ENCODE results near the gene IDUA.

The IDUA gene

DNA sequence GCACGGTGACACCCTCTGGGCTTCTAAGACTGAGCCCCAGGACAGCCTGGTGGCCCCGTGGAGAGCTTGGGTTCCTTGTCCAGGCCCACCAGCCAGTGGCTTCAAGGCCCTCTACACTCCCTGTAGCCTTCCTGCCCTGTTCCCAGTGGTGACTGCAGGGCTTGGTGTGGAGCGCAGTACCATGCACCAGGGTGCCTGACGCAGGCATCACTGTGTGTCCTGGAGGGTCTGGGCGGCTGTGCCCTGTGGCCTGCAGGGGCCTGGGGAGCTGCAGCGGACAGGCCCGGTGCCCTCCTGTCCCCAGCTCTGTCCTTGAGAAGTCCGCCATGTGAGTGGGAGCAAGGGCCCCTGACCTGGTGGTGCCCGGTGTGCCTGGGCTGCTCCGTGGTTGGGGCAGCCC is 28.9 kb downstream of the IDUA start:
- no peak for DNase-seq (ENCODE audit: low spot score)

DNA sequence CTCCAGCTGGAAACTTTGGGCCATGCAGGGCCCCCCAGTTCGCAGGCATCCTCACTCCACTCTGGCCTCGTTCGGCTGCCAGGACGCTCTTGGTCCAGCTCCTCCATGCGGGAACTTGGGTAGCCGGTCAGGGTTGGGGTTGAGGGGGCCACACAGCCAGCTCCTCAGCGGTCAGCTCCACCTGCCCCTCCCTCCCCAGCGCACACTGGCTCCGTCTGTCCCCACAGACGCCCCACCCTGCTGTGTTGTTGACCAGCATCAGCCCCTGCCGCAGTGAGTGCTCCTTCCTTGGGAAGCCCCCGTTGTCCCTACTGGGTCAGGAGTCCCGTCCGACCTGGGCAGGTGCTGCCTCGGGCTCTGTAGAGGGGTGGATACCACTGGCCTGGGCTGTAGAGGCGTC is 30.4 kb downstream of the IDUA start:
- no peak for DNase-seq (ENCODE audit: low spot score)

DNA sequence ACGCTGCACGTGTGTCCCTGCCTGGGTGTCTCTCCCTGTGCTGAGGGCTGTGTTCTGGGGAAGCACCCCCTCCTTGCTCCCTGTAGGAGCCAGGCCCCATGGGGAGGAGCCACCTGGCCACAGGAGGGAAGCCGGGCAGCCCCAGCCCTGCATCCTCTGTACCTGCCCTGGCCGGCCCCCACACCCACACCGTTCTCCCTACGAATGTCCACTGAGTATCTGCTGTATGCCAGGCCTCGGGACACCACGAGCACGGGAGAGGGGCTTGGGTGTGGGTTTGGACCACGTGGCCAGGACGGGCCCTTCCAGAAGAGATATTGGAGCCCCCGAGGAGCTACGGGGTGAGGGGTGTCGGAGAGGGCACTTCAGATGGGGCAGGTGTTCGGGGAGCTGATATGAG is 30.9 kb downstream of the IDUA start:
- no peak for DNase-seq (ENCODE audit: low spot score)

DNA sequence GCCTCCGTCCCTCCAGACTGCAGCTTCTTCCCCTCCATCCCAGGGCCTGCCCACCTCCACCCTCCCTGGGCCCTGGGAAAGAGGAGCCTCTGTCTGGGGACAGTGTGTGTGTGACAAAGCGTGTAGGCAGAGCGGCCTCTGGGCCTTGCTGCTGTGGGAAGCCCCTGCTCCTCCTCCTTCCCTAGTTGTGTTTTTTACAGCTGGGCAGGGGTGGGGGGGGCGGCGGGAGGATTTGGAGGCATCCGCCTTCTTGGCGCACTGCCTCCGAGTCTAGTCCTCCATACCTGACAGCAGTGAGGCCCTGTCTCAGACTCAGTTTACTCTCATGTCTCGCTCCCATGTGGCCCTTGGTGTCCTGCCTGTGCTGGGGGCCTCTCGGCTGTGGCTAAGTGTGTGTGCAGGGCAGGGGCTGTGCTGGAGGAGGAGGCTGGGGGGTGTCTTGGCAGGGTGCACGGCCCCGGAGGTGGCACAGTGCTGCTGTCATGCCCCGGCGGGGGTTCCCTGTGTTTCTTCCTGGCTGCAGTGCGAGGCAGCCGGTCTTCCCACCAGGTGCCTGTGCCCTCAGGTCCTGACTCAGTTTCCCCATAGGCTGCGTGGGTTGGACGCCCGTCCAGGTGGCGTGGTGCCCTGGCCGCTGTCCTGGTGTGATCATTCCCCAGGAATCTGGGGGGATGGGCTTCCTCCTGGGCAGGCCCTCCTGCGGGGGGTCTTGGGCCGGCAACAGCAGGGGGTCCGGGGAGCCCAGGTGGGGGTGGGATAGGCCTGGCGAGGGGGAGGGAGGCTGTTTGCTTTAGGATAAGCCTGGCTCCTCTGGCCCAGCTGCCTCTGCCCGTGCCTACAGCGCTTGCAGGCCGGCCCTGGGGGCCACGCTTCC is 31.5 kb downstream of the IDUA start:
- no peak for DNase-seq (ENCODE audit: low spot score)

DNA sequence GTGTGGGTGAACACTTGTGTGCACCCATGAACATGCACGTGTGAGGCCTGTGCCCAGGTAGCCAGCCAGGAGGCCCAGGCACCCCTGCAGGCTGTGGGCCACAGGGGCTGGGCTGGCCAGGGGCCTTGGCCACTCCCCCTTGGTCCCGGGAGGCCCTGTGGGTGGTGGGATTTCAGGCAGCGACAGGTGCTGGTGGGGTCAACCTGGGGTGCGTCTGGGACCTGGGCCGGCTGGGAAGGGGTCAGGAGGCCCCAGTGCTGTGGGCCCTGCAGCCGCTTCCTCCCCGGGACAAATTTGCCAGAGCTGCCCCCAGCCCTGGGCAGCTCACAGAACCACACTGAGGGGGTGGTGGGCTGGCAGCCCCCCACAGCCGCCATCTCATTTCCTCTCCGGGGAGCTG is 32.5 kb downstream of the IDUA start:
- DNase-seq (ENCODE audit: low spot score), result no peak

DNA sequence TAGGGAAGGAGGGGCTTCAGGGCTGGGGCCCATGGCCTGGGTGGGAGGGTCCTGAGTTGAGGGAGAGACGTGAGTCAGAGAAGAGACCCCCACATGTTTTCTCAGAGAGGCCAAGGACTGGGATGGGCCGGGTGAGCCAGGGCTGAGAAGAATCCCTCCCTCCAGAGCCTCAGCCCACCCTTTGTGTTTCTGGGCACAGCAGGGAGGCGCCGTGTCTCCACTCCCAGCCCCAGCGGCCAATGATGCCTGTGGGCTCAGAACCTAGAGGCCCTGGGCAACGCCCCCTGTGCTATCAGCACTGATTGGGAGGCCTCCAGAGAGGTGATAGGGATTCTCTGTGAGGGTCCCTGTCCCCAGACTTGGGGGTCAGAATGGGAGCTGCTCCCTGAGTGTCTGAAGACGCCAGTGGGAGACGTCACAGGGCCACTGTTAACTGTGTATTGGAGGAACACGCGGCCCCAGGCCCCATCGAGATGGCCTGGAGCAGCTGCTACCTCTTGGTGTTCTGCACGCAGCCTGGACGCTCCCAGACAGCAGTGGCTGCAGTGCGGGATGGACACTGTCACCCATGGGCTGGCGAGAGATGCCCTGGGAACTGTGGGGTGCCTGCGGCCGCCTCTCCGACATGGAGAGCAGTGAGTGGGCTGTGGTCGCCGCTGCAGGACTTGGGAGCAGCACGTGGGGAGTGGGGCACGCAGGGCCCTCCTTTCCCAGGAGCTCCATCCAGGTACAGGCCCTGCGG is 33.1 kb downstream of the IDUA start:
- DNase-seq (ENCODE audit: low spot score), result no peak

DNA sequence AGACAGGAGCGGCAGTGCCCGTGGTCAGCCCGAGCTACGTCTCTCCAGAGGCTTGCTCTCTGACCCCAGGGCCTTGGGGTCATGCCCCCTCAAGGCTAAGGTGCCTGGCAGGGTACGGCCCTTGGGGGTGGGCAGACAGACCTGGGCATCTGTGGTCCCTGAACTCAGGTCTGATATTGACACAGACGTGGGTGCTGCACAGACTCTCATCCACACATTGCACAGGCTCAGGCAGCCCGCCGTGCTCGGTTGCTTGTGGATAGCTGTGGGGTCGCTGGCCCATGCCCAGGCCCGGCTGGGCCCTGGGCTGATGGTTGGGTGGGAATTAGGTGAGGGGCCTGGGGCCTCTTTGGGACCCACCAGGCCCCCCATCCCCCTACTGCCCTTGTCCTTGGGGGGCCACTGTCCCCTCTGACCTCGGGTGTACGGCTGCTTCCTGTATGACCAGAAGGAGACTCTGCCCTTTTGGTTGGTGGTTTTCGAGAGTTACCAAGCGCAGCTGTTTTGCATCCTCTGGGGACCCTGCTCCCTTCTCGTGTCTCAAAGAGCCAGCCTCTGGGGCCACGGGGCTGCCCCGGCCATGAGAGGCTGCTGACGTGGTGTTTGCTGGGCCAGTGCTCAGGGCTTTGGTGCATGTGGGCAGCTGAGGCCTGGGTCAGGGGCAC is 34.7 kb downstream of the IDUA start:
- peak; percentile 73 for DNase-seq (ENCODE audit: low spot score)

DNA sequence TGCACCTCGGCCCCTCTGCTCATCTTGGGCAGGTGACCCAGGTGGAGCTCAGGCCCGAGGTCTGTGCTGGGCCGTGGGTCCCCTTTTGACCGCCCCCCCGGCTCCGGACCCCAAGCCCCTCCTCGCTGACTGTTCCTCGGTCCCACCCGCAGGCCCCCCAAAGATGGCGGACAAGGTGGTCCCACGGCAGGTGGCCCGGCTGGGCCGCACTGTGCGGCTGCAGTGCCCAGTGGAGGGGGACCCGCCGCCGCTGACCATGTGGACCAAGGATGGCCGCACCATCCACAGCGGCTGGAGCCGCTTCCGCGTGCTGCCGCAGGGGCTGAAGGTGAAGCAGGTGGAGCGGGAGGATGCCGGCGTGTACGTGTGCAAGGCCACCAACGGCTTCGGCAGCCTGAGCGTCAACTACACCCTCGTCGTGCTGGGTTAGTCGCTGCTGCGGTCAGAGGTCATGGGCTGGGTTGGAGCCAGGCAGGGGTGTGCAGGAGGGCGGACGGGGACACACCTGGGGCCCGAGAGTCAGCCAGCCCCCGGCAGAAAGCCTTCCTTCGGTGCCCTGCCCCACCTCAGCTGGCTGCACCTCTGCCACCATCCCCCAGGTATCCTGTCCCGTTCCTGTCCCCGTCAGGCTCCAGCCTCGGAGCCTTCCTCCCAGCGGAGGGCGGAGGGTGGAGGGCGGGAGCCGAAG is 35.4 kb downstream of the IDUA start:
- no peak for DNase-seq (ENCODE audit: low spot score)

DNA sequence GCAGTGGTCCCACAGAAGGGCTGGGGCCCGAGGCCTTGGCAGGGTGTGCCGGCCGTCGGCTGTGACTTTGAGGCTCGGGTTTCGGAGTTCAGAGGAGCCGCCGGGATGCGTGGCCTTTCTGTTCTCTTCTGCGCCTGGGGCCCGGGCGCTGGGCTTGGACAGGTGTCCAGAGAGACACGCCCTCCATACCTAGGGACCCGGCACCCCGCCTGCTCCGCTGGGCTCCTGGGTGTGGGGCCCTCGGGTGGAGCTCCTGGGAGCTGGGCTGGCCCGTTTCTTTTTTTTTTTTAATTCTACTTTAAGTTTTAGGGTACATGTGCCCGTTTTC is 35.9 kb downstream of the IDUA start:
- no peak for DNase-seq (ENCODE audit: low spot score)

DNA sequence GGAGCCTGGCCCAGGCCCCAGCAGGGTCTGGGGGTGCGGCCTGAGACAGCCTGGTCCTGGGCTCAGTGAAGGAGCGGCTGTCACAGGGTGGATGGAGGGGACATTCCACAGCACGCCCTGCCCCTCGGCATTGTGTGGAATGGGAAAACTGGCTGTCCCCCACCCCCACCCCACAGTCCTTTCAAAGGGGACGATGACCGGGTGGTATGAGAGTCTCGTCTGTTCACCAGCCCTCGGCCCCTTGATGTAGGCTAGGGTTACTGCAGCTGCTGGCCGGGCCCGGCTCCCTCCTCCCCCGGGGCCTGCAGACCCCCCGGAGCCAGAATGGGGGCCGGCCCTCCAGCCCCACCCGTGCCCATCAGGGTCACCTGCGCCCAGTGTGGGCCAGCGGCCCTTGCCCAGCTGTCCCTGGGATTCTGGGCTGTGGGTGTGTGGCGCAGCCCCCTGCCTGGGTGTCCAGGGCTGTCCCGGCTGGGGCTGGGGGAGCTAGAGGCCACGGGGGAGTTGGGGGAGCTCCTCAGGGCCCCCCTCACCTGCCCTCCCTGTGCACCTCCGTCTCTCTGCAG is 36.3 kb downstream of the IDUA start:
- DNase-seq (ENCODE audit: low spot score), result no peak

DNA sequence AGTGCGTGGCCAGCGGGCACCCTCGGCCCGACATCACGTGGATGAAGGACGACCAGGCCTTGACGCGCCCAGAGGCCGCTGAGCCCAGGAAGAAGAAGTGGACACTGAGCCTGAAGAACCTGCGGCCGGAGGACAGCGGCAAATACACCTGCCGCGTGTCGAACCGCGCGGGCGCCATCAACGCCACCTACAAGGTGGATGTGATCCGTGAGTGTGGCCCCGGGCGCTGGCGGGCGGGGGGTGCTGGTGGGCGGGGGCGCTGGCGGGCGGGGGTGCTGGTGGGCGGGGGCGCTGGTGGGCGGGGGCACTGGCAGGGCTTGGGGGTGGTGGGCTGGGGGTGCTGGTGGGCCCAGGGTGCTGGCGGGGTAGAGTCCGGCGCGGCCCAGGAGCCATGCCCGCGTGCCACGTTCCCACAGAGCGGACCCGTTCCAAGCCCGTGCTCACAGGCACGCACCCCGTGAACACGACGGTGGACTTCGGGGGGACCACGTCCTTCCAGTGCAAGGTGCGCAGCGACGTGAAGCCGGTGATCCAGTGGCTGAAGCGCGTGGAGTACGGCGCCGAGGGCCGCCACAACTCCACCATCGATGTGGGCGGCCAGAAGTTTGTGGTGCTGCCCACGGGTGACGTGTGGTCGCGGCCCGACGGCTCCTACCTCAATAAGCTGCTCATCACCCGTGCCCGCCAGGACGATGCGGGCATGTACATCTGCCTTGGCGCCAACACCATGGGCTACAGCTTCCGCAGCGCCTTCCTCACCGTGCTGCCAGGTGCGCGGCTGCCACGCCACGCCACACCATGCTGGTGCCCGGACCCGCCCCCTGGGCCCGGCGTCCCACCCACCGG is 37.3 kb downstream of the IDUA start:
- DNase-seq (ENCODE audit: low spot score), result no peak

DNA sequence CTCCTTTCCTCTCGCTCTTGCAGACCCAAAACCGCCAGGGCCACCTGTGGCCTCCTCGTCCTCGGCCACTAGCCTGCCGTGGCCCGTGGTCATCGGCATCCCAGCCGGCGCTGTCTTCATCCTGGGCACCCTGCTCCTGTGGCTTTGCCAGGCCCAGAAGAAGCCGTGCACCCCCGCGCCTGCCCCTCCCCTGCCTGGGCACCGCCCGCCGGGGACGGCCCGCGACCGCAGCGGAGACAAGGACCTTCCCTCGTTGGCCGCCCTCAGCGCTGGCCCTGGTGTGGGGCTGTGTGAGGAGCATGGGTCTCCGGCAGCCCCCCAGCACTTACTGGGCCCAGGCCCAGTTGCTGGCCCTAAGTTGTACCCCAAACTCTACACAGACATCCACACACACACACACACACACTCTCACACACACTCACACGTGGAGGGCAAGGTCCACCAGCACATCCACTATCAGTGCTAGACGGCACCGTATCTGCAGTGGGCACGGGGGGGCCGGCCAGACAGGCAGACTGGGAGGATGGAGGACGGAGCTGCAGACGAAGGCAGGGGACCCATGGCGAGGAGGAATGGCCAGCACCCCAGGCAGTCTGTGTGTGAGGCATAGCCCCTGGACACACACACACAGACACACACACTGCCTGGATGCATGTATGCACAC is 38.2 kb downstream of the IDUA start:
- no peak for DNase-seq (ENCODE audit: low spot score)

DNA sequence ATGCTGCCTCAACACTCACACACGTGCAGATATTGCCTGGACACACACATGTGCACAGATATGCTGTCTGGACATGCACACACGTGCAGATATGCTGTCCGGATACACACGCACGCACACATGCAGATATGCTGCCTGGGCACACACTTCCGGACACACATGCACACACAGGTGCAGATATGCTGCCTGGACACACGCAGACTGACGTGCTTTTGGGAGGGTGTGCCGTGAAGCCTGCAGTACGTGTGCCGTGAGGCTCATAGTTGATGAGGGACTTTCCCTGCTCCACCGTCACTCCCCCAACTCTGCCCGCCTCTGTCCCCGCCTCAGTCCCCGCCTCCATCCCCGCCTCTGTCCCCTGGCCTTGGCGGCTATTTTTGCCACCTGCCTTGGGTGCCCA is 39.3 kb downstream of the IDUA start:
- DNase-seq (ENCODE audit: low spot score), result peak; percentile 83

DNA sequence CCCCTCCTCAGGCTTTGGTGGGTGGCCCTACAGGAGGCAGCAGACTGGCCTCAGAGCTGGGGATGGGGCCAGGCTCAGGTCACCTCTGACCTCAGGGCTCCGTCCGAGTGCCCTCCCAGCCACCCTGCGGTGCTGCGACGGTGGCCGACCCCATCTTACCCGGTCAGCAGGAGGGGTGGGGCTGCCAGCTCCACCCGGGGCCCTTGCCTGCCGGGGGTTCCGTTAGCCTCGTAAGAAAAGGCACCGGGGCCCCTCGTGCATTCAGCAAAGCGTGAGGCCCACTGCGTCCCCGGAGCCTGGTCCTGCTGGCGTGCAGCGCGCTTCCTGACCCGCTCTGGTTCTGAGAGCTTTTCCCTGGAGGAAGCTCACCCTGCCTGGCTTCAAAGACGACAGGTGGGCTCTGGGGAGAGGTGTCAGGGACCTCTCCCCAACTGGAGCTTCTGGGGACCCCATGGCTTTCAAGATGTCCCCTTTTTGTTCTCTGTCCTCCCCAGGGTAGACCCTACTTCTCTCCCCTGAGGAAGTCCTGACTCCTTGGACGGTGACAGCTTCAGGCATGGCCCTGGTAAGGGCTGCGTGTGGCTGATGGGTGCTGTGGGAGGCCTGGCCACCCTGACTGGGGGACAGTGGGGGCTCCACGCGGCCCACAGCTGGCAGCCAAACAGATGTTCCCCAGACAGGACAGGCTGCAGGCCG is 40.5 kb downstream of the IDUA start:
- no peak for DNase-seq (ENCODE audit: low spot score)

DNA sequence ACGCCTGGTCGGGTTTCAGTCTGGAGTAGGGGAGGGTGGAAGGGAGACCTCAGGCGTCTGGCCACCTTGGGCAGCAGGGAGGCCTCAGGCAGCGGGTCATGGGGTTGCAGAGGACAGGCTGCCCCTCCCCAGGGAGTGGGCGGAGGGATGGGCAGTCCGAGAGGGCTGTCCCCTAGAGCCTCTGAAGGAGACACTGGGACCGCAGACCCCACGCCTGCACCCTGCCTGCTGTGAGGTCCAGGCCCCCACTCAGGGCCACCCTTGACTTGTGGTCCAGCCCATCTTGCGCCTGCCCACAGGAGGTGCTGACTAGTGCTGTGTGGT is 41.0 kb downstream of the IDUA start:
- no peak for DNase-seq (ENCODE audit: low spot score)

DNA sequence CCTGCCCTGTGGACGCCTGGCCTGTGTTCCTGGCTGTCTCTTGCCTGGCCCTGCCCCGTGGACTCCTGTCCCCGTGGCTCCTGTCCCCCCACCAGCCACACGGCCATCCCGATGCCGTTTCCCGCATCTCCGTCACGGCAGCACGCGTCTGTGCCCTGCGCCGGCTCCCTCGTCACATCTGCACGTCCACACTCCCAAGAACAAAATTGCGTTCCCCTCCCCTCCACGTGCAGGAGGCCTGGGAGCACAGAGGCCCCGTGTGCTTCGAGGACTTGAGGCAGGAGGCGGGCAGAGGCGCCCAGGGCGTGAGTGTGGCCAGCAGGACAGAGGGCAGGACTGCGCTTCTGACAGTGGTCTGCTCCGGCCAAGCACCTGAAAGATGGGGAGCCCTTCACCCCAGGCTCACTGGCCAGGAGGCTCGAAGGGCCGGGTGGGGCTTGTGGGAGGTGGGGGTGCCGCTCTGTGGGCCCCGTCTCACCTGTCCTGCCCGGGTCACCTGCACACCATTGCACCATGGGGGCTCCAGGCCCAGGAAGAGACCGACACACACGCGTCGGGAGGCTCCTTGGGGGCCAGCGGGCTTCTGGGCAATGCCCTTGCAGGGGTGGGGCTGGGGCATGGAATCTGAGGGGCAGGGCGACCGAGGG is 41.9 kb downstream of the IDUA start:
- no peak for DNase-seq (ENCODE audit: low spot score)

DNA sequence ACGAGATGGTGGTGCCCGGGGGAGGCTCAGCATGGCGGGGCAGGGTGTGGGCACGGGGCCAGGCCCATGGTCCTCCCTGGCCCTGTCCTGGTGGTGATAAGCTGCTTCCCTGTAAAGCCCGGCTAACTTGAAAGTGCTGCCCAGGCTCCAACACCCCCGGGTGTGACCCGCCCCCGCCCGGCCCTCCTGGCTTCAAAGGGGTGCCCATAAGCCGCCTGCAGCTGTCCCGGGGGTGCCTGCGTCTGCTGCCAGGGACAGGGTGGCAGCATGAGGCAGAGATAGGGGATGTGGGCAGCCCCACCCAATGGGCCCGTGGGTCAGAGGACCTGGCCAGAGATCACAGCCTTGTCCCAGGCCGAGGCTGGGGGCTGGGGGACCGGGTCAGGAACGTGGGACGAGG is 42.7 kb downstream of the IDUA start:
- DNase-seq (ENCODE audit: low spot score), result no peak

DNA sequence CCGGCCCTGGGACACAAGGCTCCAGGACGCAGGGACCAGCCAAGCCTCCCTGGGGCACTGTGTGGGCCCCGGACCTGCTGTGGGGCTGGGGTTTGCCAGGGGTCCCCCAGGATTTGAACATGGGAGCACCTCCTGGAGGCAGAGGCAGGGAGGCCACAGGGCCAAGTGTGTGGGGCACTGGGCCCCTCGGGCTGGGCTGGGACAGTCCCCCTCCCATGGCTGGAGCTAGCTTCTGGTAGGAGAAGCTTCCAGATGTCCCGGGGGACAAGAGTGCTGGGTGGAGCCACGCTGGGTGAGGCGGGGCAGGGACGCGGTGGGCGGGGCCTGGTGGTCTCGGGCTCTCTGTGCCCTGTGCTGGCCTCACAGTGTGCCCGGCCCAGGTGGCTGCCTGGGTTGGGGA is 43.2 kb downstream of the IDUA start:
- DNase-seq (ENCODE audit: low spot score), result no peak

DNA sequence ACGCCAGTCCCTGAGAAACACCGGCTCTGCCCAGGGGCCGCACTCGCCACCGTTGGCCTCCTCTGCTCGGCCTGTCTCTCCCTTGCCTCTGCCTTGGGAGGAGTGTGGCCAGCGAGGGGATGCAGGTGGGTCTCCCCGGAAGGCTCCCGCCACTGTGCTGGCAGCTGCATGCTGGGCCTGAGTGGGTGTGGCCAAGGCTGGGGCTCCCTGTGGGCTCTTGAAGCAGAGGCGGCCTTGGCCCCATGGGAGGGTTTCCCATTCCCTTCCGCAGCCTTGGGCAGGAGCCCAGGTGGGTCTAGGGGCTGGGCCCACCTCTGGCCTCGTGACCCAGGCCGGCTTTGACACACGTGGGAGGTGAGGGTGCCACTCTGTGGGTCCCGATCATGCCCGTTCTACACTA is 43.7 kb downstream of the IDUA start:
- no peak for DNase-seq (ENCODE audit: low spot score)

DNA sequence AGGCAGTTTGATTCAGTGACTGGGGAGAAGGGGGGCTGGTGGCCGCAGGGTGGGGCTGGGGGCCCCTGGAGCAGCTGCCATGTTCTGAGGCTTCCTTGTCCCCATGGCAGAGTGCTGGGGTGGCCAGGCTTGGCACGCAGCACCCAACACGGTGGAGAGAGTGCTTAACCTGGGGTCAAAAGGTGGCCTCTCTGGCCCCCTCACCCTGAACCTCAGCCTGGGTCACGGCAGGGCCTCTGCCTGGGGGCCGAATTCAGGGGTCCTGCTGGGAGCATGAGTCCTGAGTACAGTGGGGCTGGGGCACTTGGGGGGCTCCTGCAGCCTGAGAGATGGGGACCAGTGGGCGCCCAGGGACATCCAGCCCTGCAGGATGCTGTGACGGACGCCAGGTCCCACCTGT is 44.5 kb downstream of the IDUA start:
- no peak for DNase-seq (ENCODE audit: low spot score)
